Skin epidermis (tissue), 12 donors: ENCODE data around the gene STPG4.
A peak's percentile ranks its signal among the peaks of the same experiment; 100 is the strongest.
"Not testable (repeated sequence)": the region's sequence is repeated elsewhere in the genome, so short reads cannot be mapped to it uniquely, and the experiment has no call there.

Experiments used
- H3K27ac ChIP-seq, 21 experiments: fragments of 200-600 bp; sonication (generic) in 11 of 21; one replicate each; pipeline ENCODE4 v1.5.0; 2020; ENCODE audit warnings: mild to moderate bottlenecking in 3 of 21, inconsistent platforms in 2 of 21, moderate library complexity in 2 of 21
- H3K4me3 ChIP-seq, 7 experiments: fragments of 200-600 bp; sonication (generic) in 2 of 7; one replicate each; pipeline ENCODE4 v1.5.0; 2020; ENCODE audit warnings: inconsistent platforms in 2 of 7, mild to moderate bottlenecking in 2 of 7, moderate library complexity in 1 of 7

The STPG4 gene

GRCh38 chr2:47155091-47155876, at the start of gene STPG4:
TSS of gene STPG4 (minus strand) at chr2:47155308. CDS start at chr2:47155251, 57 bp downstream.
- Histone ChIP-seq H3K4me3 (no peak within 1 kb of the TSS), H3K27ac (no peak within 1 kb of the TSS)

- Histone ChIP-seq H3K4me3 (no peak overlapping the region), H3K27ac (no peak overlapping the region)
Observed at GRCh38 chr2:47204691-47205090, 49.6 kb upstream of the STPG4 start.

GRCh38 chr2:47203995-47204394, 48.9 kb upstream of the STPG4 start:
- Histone ChIP-seq H3K27ac (no peak overlapping the region), H3K4me3 (no peak overlapping the region)

DNA sequence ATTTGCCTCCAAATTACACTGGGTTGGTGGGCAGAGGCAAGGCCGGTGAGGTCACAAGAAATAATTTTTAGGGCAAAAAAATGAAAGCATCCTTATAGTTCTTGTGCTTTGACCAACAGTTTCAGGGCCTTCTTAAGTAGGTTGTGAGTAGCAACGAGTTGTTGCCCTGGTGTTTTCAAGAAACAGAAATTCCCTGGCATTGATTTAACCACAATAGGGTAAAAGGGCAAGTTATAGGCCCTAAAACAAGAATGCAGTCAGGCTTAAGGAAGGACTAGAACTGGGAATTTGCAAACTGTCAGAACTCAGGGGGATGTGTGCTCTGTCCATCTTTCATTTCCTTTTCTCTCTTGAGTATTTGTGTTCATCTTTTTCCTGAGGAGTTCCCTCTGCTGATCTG, 46.1 kb upstream of the STPG4 start:
- no peak overlapping the region for H3K4me3 ChIP-seq
- no peak overlapping the region for H3K27ac ChIP-seq

- H3K27ac ChIP-seq: peak overlapping the region in 3 of 21 experiments; percentile 1 to 47 (median 46)
Observed at GRCh38 chr2:47198985-47199451, 43.9 kb upstream of the STPG4 start.

DNA sequence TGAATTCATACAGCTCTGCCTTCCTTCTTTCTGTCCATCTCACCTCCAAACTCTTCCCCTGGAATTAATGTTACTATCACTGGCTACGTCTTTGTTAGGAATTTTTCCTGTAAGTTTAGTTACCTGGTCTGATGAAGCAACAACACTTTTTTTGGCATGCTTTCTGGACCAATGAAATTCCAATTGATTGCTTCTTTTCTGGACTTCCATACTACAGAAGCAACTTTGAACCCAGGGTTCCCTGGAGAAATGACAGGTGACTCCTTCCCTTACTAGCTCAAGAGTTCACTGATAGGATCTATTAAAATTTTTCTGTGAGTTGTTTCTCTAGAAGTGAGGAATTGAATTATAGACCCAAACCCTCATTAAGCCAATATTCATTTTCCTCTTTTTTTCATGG, 41.4 kb upstream of the STPG4 start:
- H3K4me3 ChIP-seq: no peak overlapping the region
- H3K27ac ChIP-seq: no peak overlapping the region

More at GRCh38 chr2:47198985-47199451, 43.9 kb upstream of the STPG4 start:
- H3K4me3 ChIP-seq: no peak overlapping the region

GRCh38 chr2:47196046-47196445, 40.9 kb upstream of the STPG4 start:
- no peak overlapping the region for H3K27ac ChIP-seq
- no peak overlapping the region for H3K4me3 ChIP-seq

GRCh38 chr2:47195148-47195547, 40.0 kb upstream of the STPG4 start:
- no peak overlapping the region for H3K27ac ChIP-seq
- H3K4me3 ChIP-seq: no peak overlapping the region

DNA sequence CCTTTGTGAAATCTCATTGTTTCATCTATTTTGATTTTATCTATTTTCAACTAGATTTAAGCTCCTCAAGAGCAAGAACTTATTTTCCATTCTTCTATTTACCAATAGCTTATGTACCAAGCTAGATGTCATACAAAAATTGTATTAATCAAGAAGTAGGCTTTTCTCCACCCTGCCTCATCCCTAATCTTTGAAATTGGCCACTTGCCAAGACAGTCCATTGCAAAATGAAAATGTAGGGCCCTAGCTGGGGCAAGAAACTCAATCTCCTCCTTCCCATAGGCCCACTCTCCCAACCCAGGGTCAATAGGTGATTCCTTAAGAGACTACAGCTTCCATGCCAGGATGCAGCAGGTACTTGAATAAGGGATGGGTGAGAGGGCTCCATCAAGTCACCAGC, 39.3 kb upstream of the STPG4 start:
- no peak overlapping the region for H3K27ac ChIP-seq
- no peak overlapping the region for H3K4me3 ChIP-seq

DNA sequence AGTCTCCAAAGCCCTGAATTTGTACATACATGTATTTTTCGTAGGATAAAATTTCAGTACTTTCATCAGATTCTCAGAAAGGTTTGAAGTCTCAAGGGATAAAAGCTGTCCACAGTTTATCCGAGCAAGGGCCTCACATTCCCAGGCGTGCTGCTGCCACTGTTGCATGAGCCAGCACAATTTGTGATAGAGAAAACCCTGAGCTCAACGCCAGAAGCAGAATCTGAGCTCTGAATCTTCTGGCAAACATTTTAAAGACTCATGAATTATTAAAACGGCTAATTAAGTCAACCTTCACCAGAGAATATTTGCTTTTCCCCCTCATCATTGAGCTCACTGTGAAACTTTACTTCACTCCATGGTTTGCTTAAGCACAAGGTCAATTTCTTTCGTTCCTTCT, 38.5 kb upstream of the STPG4 start:
- H3K4me3 ChIP-seq: no peak overlapping the region
- H3K27ac ChIP-seq: no peak overlapping the region

DNA sequence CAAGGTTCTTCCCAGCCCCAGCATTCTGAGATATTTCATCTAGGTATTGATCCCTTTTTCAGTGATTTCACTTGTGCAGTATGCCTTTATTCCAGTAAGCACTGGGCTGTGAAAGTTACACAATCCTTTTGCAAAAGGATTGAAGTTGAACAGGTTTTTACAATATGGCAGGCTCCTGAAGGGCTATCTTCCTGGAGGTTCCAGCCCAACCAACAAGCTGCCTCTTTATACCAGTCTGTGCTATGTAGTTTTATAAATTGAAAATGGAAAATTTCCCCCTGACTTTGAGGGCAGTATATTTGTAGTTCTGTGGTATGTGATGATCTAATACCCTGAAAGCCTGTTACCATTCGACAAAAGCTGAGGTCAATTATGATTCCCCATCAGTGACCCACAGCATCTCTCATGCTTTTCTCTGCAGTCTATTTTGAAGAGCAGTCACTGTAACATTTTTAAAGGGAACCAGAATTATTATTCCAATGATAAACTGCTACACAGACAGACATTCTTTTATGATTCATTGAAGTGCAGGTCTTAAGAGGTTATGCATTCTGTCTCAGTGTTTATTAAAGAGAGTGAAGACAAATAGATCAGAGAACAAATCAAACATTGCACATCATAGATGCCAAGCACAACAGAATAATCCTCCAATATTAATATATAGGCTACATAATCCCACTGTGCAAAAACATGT, 35.2 kb upstream of the STPG4 start:
- Histone ChIP-seq H3K27ac (peak overlapping the region in 3 of 21 experiments; percentile 6 to 46 (median 22)), H3K4me3 (no peak overlapping the region)

DNA sequence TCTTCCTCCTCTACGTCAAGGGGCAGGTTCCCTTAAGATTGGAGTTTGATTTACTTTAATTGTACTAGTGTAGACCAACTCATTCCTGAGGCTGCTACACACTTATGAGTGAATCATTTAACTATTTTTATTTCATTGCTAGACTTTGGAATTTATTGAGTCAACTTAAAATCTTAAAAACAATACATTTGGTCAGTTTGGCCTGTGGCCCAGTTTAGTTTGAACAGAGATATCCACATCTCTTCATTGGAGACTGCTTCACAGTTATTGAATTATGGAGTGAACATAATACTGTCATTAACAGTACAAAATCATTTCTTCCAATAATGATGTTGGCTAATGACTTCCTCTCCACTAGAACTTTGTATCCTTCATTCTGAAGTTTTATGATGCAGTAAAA, 34.5 kb upstream of the STPG4 start:
- peak overlapping the region in 3 of 21 experiments; percentile 6 to 46 (median 22) for H3K27ac ChIP-seq

DNA sequence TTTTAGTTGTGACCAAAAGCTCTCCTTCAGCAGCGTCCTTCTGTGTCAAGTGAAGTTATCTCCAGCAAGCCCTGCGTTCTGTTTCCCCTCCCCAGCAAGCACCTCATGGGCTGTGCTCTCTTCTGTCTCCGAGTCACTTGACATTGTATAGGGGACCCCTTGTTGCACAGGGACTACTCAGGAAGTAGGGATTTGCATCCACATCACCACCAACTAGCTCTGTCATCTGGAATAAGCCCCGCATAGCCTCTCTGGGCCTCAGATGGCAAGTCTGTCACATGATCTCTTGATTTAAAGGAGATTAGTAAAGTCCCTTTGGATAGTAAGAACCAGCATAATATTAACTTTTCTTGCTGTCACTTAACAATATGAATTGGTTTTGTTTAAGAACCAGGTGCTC, 32.0 kb upstream of the STPG4 start:
- no peak overlapping the region for H3K27ac ChIP-seq
- no peak overlapping the region for H3K4me3 ChIP-seq

More for the DNA sequence above, 34.5 kb upstream of the STPG4 start:
- H3K4me3 ChIP-seq: no peak overlapping the region

- Histone ChIP-seq H3K27ac (no peak overlapping the region), H3K4me3 (no peak overlapping the region)
Observed at GRCh38 chr2:47186351-47186750, 31.2 kb upstream of the STPG4 start.

- H3K4me3 ChIP-seq, H3K27ac ChIP-seq: not testable (repeated sequence)
Observed at GRCh38 chr2:47185098-47185497, 30.0 kb upstream of the STPG4 start.

DNA sequence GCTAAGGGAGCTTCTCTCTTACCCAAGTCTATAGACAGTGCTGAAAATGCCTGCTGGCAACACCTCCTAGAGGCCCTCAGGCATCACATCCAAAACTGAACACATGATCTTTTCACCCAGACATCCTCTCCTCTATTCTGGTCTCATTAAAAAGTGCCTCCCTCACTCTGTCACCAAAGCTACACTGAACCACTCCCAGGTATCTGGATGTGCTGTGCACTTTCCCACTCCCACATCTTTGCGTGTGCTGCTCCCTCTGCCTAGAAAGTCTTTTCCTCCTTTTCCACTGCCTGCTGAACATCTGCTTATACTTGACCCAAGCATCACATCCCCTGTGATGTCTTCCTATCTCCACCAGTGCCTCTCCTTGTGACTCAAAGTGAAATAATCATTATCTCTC, 26.1 kb upstream of the STPG4 start:
- H3K27ac ChIP-seq: no peak overlapping the region

DNA sequence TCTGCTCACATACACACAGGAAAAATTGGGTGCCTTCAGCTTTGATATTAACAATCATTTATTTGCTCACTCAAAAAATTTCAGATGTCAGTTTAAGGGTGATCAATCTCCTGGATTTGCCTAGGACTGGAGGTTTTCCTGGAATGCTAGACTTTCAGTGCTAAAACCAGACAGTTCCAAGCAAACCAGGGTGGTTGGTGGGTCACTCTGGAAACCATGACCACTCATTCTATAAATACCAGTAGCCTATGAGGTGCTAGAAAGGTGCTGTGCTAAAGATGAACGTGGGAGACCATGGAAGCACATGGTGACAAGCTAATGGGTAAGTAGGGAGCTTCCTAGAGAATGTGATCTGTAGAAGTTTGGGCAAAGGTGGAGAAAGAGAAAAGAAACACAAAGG, 25.4 kb upstream of the STPG4 start:
- H3K4me3 ChIP-seq: no peak overlapping the region

More for the DNA sequence above, 26.1 kb upstream of the STPG4 start:
- H3K4me3 ChIP-seq: no peak overlapping the region

GRCh38 chr2:47179388-47179787, 24.3 kb upstream of the STPG4 start:
- H3K4me3 ChIP-seq: no peak overlapping the region
- H3K27ac ChIP-seq: no peak overlapping the region

More for the DNA sequence above, 25.4 kb upstream of the STPG4 start:
- no peak overlapping the region for H3K27ac ChIP-seq

DNA sequence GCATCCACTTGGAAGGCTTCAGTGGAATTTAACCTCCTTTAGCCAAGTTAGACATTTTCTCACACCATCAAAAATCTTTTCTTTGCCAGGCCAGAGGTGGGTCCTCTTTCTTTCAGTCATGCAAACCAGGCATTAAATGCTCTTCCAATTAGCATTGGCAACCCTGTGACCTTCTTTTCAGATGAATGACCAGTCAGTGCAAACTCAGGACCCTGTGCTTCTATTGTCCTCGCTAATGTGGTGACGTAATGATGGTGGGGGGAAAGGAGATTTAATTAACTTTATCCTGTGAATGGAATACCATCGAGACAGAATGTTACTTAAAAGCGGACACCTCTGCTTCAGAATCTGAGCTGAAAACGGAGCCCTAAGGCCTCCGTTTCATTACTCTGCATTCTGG, 23.2 kb upstream of the STPG4 start:
- no peak overlapping the region for H3K4me3 ChIP-seq
- H3K27ac ChIP-seq: no peak overlapping the region

DNA sequence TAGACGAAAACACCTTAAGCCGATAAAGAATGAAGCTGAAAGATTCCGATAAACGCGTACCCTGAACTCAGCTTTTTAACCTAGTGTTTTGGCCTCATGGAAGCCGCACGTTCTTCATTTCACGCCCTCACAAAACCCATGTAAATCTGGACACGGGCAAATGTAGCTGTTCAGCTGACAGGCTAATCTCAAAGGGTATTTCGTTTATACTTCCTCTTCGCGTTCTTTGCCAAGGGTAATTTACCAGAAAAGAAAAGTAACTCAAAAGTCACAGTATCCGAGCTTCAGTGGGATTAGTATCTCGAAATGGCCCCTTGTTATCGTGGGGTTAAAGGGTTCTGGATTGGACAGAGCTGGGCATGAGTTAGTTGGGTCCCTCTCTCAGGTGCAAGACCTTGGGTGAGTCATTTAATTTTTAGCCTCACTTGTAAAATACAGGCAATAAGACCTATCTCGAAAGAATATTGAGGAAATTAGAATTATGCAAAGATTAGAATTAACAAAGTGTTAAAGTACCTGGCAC, 22.0 kb upstream of the STPG4 start:
- Histone ChIP-seq H3K27ac (peak overlapping the region; percentile 91 to 100 (median 99)), H3K4me3 (peak overlapping the region; percentile 68 to 97 (median 87))
